ENCODE data around the gene CD200R1L.

DNA sequence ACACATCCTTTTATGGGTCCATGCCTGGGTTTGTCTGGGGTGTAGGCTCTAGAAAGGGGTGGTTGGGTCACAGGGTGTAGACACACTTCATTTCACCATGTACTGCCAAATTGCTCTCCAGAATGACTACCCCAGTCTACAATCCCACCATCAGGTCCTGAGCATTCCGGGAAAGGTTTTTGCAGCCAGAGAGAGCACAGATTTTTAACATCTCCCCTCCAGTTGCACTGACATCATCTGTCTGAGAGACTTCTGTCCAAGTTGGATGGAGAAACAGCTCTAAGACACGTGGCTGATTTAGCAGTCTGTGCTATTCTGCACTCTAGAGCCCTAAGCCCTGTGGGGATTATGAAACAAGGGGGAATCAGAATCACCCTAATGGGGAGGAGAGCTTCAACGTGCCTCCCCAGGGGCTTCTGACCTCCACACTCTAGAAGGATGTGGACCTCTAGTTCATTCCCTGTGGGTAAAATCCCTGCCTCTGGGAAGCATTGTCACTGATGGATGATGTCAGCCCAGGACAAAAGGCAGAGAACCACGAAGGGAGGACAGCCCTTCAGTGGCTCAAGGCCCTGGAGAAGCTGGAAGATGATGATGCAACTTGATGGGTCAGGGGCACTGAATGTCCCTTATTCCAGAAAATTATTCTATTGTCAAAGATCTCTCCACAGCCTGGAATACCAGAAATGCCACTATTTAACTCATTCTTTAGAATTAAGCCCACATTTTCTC, 71.5 kb downstream of the CD200R1L start:
- TF ChIP-seq ZNF747 (CRISPR knock-in tag; IDR thresholded peaks at IDR 0.05; ENCODE audit: borderline replicate concordance) = no peak
- no peak for TF ChIP-seq JUNB (CRISPR knock-in tag; IDR thresholded peaks at IDR 0.05; ENCODE audit: borderline replicate concordance)
- no peak for TF ChIP-seq GTF2F1 (IDR thresholded peaks at IDR 0.05; ENCODE audit: low read length)
- TF ChIP-seq, protein P1, sequence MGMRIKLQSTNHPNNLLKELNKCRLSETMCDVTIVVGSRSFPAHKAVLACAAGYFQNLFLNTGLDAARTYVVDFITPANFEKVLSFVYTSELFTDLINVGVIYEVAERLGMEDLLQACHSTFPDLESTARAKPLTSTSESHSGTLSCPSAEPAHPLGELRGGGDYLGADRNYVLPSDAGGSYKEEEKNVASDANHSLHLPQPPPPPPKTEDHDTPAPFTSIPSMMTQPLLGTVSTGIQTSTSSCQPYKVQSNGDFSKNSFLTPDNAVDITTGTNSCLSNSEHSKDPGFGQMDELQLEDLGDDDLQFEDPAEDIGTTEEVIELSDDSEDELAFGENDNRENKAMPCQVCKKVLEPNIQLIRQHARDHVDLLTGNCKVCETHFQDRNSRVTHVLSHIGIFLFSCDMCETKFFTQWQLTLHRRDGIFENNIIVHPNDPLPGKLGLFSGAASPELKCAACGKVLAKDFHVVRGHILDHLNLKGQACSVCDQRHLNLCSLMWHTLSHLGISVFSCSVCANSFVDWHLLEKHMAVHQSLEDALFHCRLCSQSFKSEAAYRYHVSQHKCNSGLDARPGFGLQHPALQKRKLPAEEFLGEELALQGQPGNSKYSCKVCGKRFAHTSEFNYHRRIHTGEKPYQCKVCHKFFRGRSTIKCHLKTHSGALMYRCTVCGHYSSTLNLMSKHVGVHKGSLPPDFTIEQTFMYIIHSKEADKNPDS (CRISPR knock-in tag; IDR thresholded peaks at IDR 0.05) = no peak
- TF ChIP-seq, protein P2, sequence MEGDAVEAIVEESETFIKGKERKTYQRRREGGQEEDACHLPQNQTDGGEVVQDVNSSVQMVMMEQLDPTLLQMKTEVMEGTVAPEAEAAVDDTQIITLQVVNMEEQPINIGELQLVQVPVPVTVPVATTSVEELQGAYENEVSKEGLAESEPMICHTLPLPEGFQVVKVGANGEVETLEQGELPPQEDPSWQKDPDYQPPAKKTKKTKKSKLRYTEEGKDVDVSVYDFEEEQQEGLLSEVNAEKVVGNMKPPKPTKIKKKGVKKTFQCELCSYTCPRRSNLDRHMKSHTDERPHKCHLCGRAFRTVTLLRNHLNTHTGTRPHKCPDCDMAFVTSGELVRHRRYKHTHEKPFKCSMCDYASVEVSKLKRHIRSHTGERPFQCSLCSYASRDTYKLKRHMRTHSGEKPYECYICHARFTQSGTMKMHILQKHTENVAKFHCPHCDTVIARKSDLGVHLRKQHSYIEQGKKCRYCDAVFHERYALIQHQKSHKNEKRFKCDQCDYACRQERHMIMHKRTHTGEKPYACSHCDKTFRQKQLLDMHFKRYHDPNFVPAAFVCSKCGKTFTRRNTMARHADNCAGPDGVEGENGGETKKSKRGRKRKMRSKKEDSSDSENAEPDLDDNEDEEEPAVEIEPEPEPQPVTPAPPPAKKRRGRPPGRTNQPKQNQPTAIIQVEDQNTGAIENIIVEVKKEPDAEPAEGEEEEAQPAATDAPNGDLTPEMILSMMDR (CRISPR knock-in tag; IDR thresholded peaks at IDR 0.05) = no peak
- TF ChIP-seq, protein P3, sequence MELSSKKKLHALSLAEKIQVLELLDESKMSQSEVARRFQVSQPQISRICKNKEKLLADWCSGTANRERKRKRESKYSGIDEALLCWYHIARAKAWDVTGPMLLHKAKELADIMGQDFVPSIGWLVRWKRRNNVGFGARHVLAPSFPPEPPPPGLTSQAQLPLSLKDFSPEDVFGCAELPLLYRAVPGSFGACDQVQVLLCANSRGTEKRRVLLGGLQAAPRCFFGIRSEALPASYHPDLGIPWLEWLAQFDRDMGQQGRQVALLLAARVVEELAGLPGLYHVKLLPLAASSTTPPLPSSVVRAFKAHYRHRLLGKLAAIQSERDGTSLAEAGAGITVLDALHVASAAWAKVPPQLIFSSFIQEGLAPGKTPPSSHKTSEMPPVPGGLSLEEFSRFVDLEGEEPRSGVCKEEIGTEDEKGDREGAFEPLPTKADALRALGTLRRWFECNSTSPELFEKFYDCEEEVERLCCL (CRISPR knock-in tag; IDR thresholded peaks at IDR 0.05; ENCODE audit: borderline replicate concordance) = no peak
